Transverse colon (tissue), 4 donors: Measurements from ENCODE around the gene ZNF296. TPM values are rescaled to one million over a fixed set of nuclear protein-coding genes. Genes with fewer than 3 reads are reported as not detected.

ENCODE experiments used
- DNase-seq: peaks from one replicate; pipeline ENCODE4 v3.0.0-alpha.2; 2019
- H3K27ac ChIP-seq, 4 donors: fragments of 200-600 bp; sonication (generic); 2 replicates each; pipeline ENCODE4 v1.5.1; 2016 to 2018; ENCODE audit warnings: inconsistent platforms in 4 of 4
- H3K27me3 ChIP-seq: fragments of 200-600 bp; sonication (generic); 2 replicates; pipeline ENCODE4 v1.5.1; 2017; ENCODE audit warnings: inconsistent platforms
- H3K36me3 ChIP-seq, 4 donors: fragments of 200-600 bp; sonication (generic); 2 replicates each; pipeline ENCODE4 v1.5.1; 2017 to 2019; ENCODE audit warnings: inconsistent platforms in 4 of 4
- H3K4me1 ChIP-seq, 4 donors: fragments of 200-600 bp; sonication (generic); 2 replicates each; pipeline ENCODE4 v1.5.1; 2017 to 2020; ENCODE audit warnings: inconsistent platforms in 4 of 4
- H3K4me3 ChIP-seq, 4 donors: fragments of 200-600 bp; sonication (generic); 1 replicate in 1 of 4; 2 replicates in 3 of 4; pipeline versions ENCODE4 v1.5.1 to v1.6.1; 2017 to 2019; ENCODE audit warnings: inconsistent platforms in 4 of 4
- H3K9me3 ChIP-seq, 2 donors: fragments of 200-600 bp; sonication (generic); 2 replicates each; pipeline ENCODE4 v1.5.1; 2017 to 2019; ENCODE audit warnings: inconsistent platforms in 2 of 2
- CTCF ChIP-seq, 5 experiments: fragments of 200-600 bp in 3 of 5; fragments of 450-650 bp in 2 of 5; sonication (generic) in 3 of 5; IDR thresholded peaks; 1 replicate in 2 of 5; 2 replicates in 3 of 5; pipeline ENCODE4 v1.5.1; 2016 to 2017; ENCODE audit warnings: antibody characterized with exemption in 5 of 5, inconsistent platforms in 3 of 5, mild to moderate bottlenecking in 2 of 5, moderate library complexity in 1 of 5
- EP300 ChIP-seq: sonication (generic); formaldehyde crosslinking; IDR thresholded peaks from one replicate; pipeline ENCODE4 v1.6.1; 2017; ENCODE audit warnings: antibody characterized with exemption, low read depth
- POLR2A ChIP-seq: fragments of 450-650 bp; IDR thresholded peaks from one replicate; pipeline ENCODE4 v1.6.1; 2016; ENCODE audit warnings: antibody characterized with exemption, mild to moderate bottlenecking, moderate library complexity
- POLR2AphosphoS5 ChIP-seq, 3 donors: sonication (generic); formaldehyde crosslinking; IDR thresholded peaks; one replicate each; pipeline ENCODE4 v1.6.1; 2016; ENCODE audit warnings: antibody characterized with exemption in 3 of 3
- WGBS, 2 donors: methylation state at CpG; one replicate each; pipeline ENCODE4 v1.1.5; 2018; ENCODE audit warnings: low coverage in 1 of 2; 5-methylcytosine and 5-hydroxymethylcytosine counted together
- in situ Hi-C, 4 donors: fragments of 200-750 bp; cut with MboI; loops; one replicate each; pipeline versions ENCODE4 v1.15.0 to v1.15.1; 2017; ENCODE audit warnings: low sequenced_read_pairs in 3 of 4, low pct_ligation_motif_present in 1 of 4, low pct_unique_long_range_greater_than_20kb in 1 of 4
- intact Hi-C: fragments of 100-400 bp; cut with DNase I; formaldehyde crosslinking; loops from one replicate; pipeline ENCODE4 v1.15.1; 2023; ENCODE audit warnings: low total_unique reads
- total RNA-seq, 4 donors: library from RNA; depleted of rRNA; stranded (reverse); fragments of >200 nt; gene quantifications; one replicate each; pipeline ENCODE4 v1.1.0, GENCODE V29; 2016

The ZNF296 gene
- total RNA-seq, 4 donors from 2014 or later: 0.75 to 5.8 (median 3.5) TPM

- H3K4me3 ChIP-seq: no peak overlapping the region
- peaks cover 0 to 12% (median 5%) of the 10 kb centered on the region in 4 donors for H3K36me3 ChIP-seq
- intact Hi-C loops: no loop called here
- H3K27ac ChIP-seq: no peak overlapping the region
- TF ChIP-seq CTCF (IDR thresholded peaks at IDR 0.05) (no peak), POLR2A (no peak)
- in situ Hi-C loops: no loop called here
- no peaks in the 10 kb centered on the region for H3K27me3 ChIP-seq
- 93 to 96% methylated on average over 2 to 6 of the region's 6 CpGs for WGBS, 2 donors
- DNase-seq: no peak
- peaks cover 13 to 22% (median 20%) of the 10 kb centered on the region in 4 donors for H3K4me1 ChIP-seq
- H3K9me3 ChIP-seq: no peaks in the 10 kb centered on the region
Observed at GRCh38 chr19:45035755-45036154, 40.5 kb downstream of the ZNF296 start.

- WGBS, 2 donors: 96% methylated on average over 10 of the region's 18 CpGs; no CpG with 5 or more reads in 1 of the 2 donors
- Histone ChIP-seq H3K36me3 (peaks cover 0 to 42% (median 2%) of the 10 kb centered on the region in 4 donors), H3K27ac (no peak overlapping the region), H3K4me1 (no peaks in the 10 kb centered on the region), H3K27me3 (no peaks in the 10 kb centered on the region), H3K9me3 (no peaks in the 10 kb centered on the region), H3K4me3 (no peak overlapping the region)
- in situ Hi-C loops (no loop called here), intact Hi-C loops (no loop called here)
- DNase-seq: no peak
- TF ChIP-seq POLR2A (no peak), CTCF (IDR thresholded peaks at IDR 0.05) (no peak), POLR2AphosphoS5 (IDR thresholded peaks at IDR 0.05) (no peak), EP300 (no peak)
Observed at GRCh38 chr19:45032421-45032820, 43.9 kb downstream of the ZNF296 start.

GRCh38 chr19:45030825-45031224 is 45.5 kb downstream of the ZNF296 start:
- H3K4me3 ChIP-seq: no peak overlapping the region
- H3K9me3 ChIP-seq: no peaks in the 10 kb centered on the region
- 93 to 96% methylated on average over 4 to 6 of the region's 6 CpGs for WGBS, 2 donors
- no peaks in the 10 kb centered on the region for H3K4me1 ChIP-seq
- no peak for DNase-seq
- peaks cover 0 to 52% (median 2%) of the 10 kb centered on the region in 4 donors for H3K36me3 ChIP-seq
- H3K27me3 ChIP-seq: no peaks in the 10 kb centered on the region
- in situ Hi-C loops (no loop called here), intact Hi-C loops (no loop called here)
- H3K27ac ChIP-seq: no peak overlapping the region
- TF ChIP-seq POLR2A (no peak), EP300 (no peak)

- Histone ChIP-seq H3K27ac (no peak overlapping the region), H3K4me1 (no peaks in the 10 kb centered on the region), H3K36me3 (peaks cover 0 to 48% (median 0%) of the 10 kb centered on the region in 4 donors), H3K27me3 (no peaks in the 10 kb centered on the region), H3K4me3 (no peak overlapping the region), H3K9me3 (no peaks in the 10 kb centered on the region)
- 100% methylated on average over 1 to 2 of the region's 2 CpGs for WGBS, 2 donors
- in situ Hi-C loops: no loop called here
- DNase-seq: no peak
- intact Hi-C loops: no loop called here
- TF ChIP-seq POLR2A (no peak), EP300 (no peak), CTCF (IDR thresholded peaks at IDR 0.05) (no peak), POLR2AphosphoS5 (IDR thresholded peaks at IDR 0.05) (no peak)
Observed at GRCh38 chr19:45027371-45027770, 48.9 kb downstream of the ZNF296 start.

GRCh38 chr19:45025264-45025663 is 51.0 kb downstream of the ZNF296 start:
- DNase-seq: no peak
- Histone ChIP-seq H3K4me3 (no peak overlapping the region), H3K27me3 (no peaks in the 10 kb centered on the region), H3K9me3 (no peaks in the 10 kb centered on the region), H3K36me3 (peaks cover 0 to 42% (median 0%) of the 10 kb centered on the region in 4 donors), H3K27ac (no peak overlapping the region), H3K4me1 (no peaks in the 10 kb centered on the region)
- WGBS, 2 donors: 82 to 92% methylated on average over 5 to 9 of the region's 9 CpGs
- intact Hi-C loops (no loop called here), in situ Hi-C loops (no loop called here)
- TF ChIP-seq POLR2AphosphoS5 (IDR thresholded peaks at IDR 0.05) (no peak), CTCF (IDR thresholded peaks at IDR 0.05) (no peak), POLR2A (no peak), EP300 (no peak)
